NOMO-1 treated with dmso at 0.1 percent for 144 hours (cell line): ENCODE data around the gene NAALAD2.
"Not testable (repeated sequence)": the region's sequence is repeated elsewhere in the genome, so short reads cannot be mapped to it uniquely, and the experiment has no call there.

Source experiments
- DNase-seq: peaks from one replicate; lab custom pipeline; 2025; ENCODE audit not compliant: unreplicated experiment; lab: John Stamatoyannopoulos, UW

NAALAD2 gene

GRCh38 chr11:90239967-90240636, 105.6 kb downstream of the NAALAD2 start:
- DNase-seq: not testable (repeated sequence)

- DNase-seq: no peak
Measured at GRCh38 chr11:90241414-90241813, 107.0 kb downstream of the NAALAD2 start.
